Measurements from ENCODE around the gene NHLH2.

NHLH2 gene

DNA sequence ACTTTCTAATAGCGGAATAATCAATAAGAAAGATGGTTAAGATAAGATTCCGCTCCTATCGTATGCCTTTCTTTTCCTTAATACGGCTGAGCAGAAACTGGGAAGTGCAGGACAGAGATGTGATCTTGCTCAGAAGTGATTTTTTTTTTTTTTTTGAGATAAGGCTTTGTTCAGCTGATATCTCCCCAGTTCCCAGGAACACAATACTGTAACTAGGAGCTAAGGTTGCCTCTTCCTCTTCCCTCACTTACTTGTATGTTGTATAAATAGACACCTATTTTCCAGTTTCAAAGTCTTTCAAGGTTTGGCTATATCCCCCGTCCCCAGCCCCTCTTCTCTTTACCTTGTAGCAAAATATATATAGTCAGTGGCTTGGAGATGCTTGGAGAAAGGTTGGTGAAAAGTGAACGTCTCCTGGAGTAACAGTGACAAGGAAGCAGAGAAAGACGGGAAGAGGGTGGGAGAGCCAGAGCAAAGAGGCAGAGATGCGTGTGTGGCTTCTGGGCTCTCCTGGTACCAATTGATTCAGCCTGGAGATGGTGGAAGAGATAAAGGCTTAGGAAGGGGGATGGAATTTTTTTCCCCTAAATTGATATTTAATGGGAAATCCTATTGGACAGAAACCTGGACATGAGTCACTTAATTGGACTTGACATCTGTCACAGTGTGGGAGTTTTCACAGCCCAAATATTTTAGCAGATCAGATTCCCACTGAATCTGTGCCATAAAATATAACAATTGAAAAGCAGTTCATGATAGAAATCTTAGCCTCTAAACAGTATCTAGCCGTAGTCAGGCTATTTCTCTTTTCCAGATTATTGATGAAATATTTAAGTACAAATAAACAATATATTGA lies at the start of gene NHLH2:
Gene NHLH2, minus strand, starts transcription at position 522 of the 856 bp plus-strand sequence. CDS start 2,754 bp downstream, outside the sequence.
- H3K9ac ChIP-seq (ENCODE audit: low read length) = no peak within 1 kb of the TSS

GRCh38 chr1:115890580-115890979 lies 49.7 kb upstream of the NHLH2 start:
- H3K4me3 ChIP-seq (ENCODE audit: low read length) = no peak overlapping the region
- no peak overlapping the region for H3K27ac ChIP-seq (ENCODE audit: low read length)
- H3K36me3 ChIP-seq (ENCODE audit: control insufficient read depth, low read depth, low read length) = no peaks in the 10 kb centered on the region
- no peaks in the 10 kb centered on the region for H3K9me3 ChIP-seq (ENCODE audit: control insufficient read depth, low read depth, low read length)
- H3K27me3 ChIP-seq (ENCODE audit: control insufficient read depth, insufficient read depth, low read length) = no peaks in the 10 kb centered on the region
- H3K4me1 ChIP-seq (ENCODE audit: control insufficient read depth, low read depth, low read length) = no peaks in the 10 kb centered on the region
- no peak overlapping the region for H3K9ac ChIP-seq (ENCODE audit: low read length)

More for the DNA sequence above, at the start of gene NHLH2:
- H3K36me3 ChIP-seq (ENCODE audit: control insufficient read depth, low read depth, low read length) = no peaks in the 10 kb centered on the region
- H3K27me3 ChIP-seq (ENCODE audit: control insufficient read depth, insufficient read depth, low read length) = peaks cover 12% of the 10 kb centered on the region
- peak within 1 kb of the TSS; percentile 38 for H3K4me3 ChIP-seq (ENCODE audit: low read length)
- no peak within 1 kb of the TSS for H3K27ac ChIP-seq (ENCODE audit: low read length)
- H3K9me3 ChIP-seq (ENCODE audit: control insufficient read depth, low read depth, low read length) = no peaks in the 10 kb centered on the region
- H3K4me1 ChIP-seq (ENCODE audit: control insufficient read depth, low read depth, low read length) = peaks cover 4% of the 10 kb centered on the region

DNA sequence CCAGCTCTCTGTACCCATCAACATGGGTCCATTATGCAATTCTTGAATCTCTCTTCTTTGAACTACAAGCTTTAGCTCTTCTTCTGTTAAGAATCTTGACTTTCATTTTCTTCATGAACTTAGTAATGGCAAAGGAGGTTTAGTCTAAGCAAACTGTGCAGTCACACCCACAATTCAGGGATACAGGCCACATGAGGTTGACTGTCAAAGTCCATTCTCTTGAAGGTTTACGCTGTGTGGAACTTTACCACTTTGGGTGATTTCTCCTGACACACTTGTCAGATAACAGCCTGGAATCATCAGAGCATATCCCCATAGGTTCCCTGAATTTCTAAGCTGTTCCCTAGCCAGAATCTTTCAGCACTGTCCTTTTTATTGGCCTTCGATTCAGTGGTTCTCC lies 48.0 kb upstream of the NHLH2 start:
- H3K4me3 ChIP-seq (ENCODE audit: low read length) = no peak overlapping the region
- H3K27ac ChIP-seq (ENCODE audit: low read length) = no peak overlapping the region
- H3K27me3 ChIP-seq (ENCODE audit: control insufficient read depth, insufficient read depth, low read length) = no peaks in the 10 kb centered on the region
- H3K9ac ChIP-seq (ENCODE audit: low read length) = no peak overlapping the region
- H3K4me1 ChIP-seq (ENCODE audit: control insufficient read depth, low read depth, low read length) = no peaks in the 10 kb centered on the region
- no peaks in the 10 kb centered on the region for H3K36me3 ChIP-seq (ENCODE audit: control insufficient read depth, low read depth, low read length)
- no peaks in the 10 kb centered on the region for H3K9me3 ChIP-seq (ENCODE audit: control insufficient read depth, low read depth, low read length)

DNA sequence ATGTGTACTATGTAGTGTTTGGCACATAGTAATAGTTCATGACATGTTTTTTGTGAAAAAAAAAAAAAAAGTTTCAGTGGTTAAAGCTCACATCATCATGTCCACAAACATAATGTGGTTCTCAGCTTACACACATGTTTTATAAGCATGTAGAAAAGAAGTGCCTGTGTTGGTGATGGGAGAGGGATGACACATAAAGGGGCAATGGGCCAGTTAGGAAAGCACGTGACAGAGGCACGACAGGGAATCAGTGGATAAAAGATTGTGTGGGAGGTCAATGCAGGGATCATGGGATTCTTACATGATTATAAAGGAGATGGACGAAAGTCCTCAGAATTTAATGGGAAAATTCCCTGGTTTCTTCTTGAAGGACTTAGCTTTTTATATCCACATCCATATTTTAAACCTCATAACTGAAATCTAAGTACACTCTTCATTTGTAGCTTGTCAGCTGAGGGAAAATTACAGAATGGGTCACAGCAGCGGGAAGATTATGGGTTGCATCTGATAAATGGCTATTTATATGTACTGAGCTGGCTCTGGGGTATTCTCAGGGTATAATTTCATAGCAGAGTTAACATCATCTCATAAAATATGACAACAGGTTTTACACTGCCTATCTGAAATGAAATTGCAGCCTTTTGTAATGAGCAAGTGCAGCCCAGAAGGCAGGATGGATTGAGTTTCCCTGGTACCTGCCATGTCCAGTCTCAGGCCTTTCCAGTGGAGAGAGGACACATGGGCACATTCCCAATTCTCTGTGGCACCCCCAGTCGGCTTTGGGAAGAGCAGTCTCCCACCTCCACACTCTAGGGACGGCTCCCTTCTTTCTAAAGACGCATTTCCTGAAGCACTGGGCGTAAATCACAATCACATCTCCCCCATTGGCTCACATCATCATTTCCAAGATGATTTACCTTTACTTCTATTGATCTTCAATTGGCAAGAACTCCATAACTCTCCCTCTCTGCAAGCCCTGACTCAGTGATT lies 42.3 kb upstream of the NHLH2 start:
- Histone ChIP-seq H3K36me3 (ENCODE audit: control insufficient read depth, low read depth, low read length) (no peaks in the 10 kb centered on the region), H3K9ac (ENCODE audit: low read length) (no peak overlapping the region), H3K27me3 (ENCODE audit: control insufficient read depth, insufficient read depth, low read length) (no peaks in the 10 kb centered on the region), H3K27ac (ENCODE audit: low read length) (no peak overlapping the region), H3K4me1 (ENCODE audit: control insufficient read depth, low read depth, low read length) (no peaks in the 10 kb centered on the region), H3K4me3 (ENCODE audit: low read length) (no peak overlapping the region), H3K9me3 (ENCODE audit: control insufficient read depth, low read depth, low read length) (no peaks in the 10 kb centered on the region)

DNA sequence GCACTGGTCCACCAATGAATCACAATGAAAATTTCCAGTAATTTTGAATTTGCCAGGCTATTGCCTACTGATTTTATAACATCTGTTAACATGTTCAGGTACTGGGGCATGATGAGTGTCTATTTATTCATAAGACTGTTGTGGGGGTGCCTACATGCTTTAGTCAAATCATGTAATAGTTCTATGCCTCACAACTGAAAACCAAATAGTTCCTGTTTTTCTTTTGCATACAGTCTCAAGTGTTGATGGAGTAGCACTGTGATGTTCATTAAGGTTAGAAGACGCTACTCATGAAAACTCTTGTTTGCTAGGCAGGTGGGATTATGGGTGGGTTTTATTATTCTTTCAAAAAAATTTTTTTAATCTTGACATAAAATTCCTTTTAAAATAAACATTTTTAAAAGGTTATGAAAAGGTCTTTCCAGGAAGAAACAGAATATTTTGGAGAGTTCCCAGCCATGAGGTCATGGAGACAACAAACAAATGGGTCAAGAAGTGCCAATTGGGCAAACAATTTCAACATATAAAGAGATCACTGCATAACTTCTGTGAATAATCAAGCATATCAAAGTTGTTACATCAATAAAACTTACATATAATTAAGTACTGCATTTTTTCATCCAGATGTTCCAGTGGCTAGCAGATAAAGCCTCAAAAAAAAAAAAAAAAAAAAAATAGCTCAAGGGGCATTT lies 40.2 kb upstream of the NHLH2 start:
- Histone ChIP-seq H3K36me3 (ENCODE audit: control insufficient read depth, low read depth, low read length) (no peaks in the 10 kb centered on the region), H3K9ac (ENCODE audit: low read length) (no peak overlapping the region), H3K4me3 (ENCODE audit: low read length) (no peak overlapping the region), H3K27me3 (ENCODE audit: control insufficient read depth, insufficient read depth, low read length) (no peaks in the 10 kb centered on the region), H3K4me1 (ENCODE audit: control insufficient read depth, low read depth, low read length) (no peaks in the 10 kb centered on the region), H3K27ac (ENCODE audit: low read length) (no peak overlapping the region), H3K9me3 (ENCODE audit: control insufficient read depth, low read depth, low read length) (no peaks in the 10 kb centered on the region)

DNA sequence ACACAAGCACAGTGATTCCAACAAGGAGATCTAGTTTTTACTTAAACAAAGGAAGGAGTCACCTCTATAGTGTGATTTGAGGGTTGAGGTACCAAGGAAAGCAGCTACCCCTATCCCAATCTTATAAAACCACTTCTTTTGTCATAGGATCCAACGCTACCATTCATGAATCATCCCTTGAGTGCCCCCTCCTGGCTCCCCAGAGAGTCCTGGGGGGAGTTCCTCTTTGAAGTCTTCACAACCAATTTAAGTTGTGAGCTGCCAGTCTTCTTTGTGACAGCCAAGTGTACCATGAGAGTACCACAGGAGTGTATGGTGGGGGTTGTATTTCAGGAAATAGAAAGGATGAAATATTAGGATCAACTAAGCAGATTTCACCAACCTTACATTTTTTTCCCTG lies 39.1 kb upstream of the NHLH2 start:
- H3K27ac ChIP-seq (ENCODE audit: low read length) = no peak overlapping the region
- H3K27me3 ChIP-seq (ENCODE audit: control insufficient read depth, insufficient read depth, low read length) = no peaks in the 10 kb centered on the region
- no peaks in the 10 kb centered on the region for H3K9me3 ChIP-seq (ENCODE audit: control insufficient read depth, low read depth, low read length)
- H3K4me1 ChIP-seq (ENCODE audit: control insufficient read depth, low read depth, low read length) = no peaks in the 10 kb centered on the region
- H3K9ac ChIP-seq (ENCODE audit: low read length) = no peak overlapping the region
- no peaks in the 10 kb centered on the region for H3K36me3 ChIP-seq (ENCODE audit: control insufficient read depth, low read depth, low read length)
- H3K4me3 ChIP-seq (ENCODE audit: low read length) = no peak overlapping the region

DNA sequence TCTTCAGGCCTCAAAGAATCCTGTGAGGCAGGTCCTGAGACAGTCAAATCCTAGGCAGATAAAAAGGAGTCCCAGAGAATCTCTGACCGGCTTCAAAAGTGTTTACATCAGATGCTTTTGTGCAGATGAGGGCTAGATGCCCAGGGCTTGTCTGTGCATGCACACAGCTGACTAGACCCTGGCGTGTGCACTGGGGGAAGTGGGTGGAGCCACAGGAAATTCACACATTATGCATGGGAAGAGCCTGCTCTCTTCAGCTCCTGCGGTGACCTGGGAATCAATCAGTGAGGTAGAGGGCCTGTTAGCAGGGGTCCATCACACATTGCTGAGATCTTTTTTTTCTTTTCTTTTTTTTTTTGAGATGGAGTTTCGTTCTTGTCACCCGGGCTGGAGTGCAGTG lies 36.6 kb upstream of the NHLH2 start:
- H3K4me3 ChIP-seq (ENCODE audit: low read length) = no peak overlapping the region

GRCh38 chr1:115874904-115875303 lies 34.0 kb upstream of the NHLH2 start:
- no peaks in the 10 kb centered on the region for H3K36me3 ChIP-seq (ENCODE audit: control insufficient read depth, low read depth, low read length)
- no peak overlapping the region for H3K27ac ChIP-seq (ENCODE audit: low read length)
- H3K9me3 ChIP-seq (ENCODE audit: control insufficient read depth, low read depth, low read length) = no peaks in the 10 kb centered on the region
- H3K9ac ChIP-seq (ENCODE audit: low read length) = no peak overlapping the region
- H3K4me1 ChIP-seq (ENCODE audit: control insufficient read depth, low read depth, low read length) = no peaks in the 10 kb centered on the region
- no peak overlapping the region for H3K4me3 ChIP-seq (ENCODE audit: low read length)
- no peaks in the 10 kb centered on the region for H3K27me3 ChIP-seq (ENCODE audit: control insufficient read depth, insufficient read depth, low read length)

More for the DNA sequence above, 36.6 kb upstream of the NHLH2 start:
- Histone ChIP-seq H3K36me3 (ENCODE audit: control insufficient read depth, low read depth, low read length) (no peaks in the 10 kb centered on the region), H3K9ac (ENCODE audit: low read length) (no peak overlapping the region), H3K27me3 (ENCODE audit: control insufficient read depth, insufficient read depth, low read length) (no peaks in the 10 kb centered on the region), H3K4me1 (ENCODE audit: control insufficient read depth, low read depth, low read length) (no peaks in the 10 kb centered on the region), H3K27ac (ENCODE audit: low read length) (no peak overlapping the region), H3K9me3 (ENCODE audit: control insufficient read depth, low read depth, low read length) (no peaks in the 10 kb centered on the region)

DNA sequence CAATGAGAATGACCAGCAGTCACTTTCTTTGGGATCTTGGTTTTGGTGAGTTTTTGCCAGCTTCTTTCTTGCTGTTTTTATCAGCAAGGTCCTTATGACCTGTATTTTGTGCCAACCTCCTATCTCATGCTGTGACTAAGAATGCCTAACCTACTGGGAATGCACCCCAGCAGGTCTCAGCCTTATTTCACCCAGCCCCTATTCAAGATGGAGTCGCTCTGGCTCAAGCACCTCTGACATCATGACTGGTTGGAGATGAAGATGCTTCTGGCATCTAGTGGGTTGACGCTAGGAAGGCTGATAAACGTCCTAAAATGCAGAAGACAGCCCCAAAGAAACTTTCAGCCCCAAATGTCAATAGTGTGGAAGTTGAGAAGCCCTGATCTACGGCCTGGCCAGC lies 33.6 kb upstream of the NHLH2 start:
- Histone ChIP-seq H3K36me3 (ENCODE audit: control insufficient read depth, low read depth, low read length) (no peaks in the 10 kb centered on the region), H3K27me3 (ENCODE audit: control insufficient read depth, insufficient read depth, low read length) (no peaks in the 10 kb centered on the region), H3K27ac (ENCODE audit: low read length) (no peak overlapping the region), H3K4me1 (ENCODE audit: control insufficient read depth, low read depth, low read length) (no peaks in the 10 kb centered on the region), H3K9me3 (ENCODE audit: control insufficient read depth, low read depth, low read length) (no peaks in the 10 kb centered on the region), H3K9ac (ENCODE audit: low read length) (no peak overlapping the region), H3K4me3 (ENCODE audit: low read length) (no peak overlapping the region)

GRCh38 chr1:115873184-115873583 lies 32.3 kb upstream of the NHLH2 start:
- Histone ChIP-seq H3K9ac (ENCODE audit: low read length) (no peak overlapping the region), H3K36me3 (ENCODE audit: control insufficient read depth, low read depth, low read length) (no peaks in the 10 kb centered on the region), H3K4me3 (ENCODE audit: low read length) (no peak overlapping the region), H3K27ac (ENCODE audit: low read length) (no peak overlapping the region), H3K9me3 (ENCODE audit: control insufficient read depth, low read depth, low read length) (no peaks in the 10 kb centered on the region), H3K4me1 (ENCODE audit: control insufficient read depth, low read depth, low read length) (no peaks in the 10 kb centered on the region), H3K27me3 (ENCODE audit: control insufficient read depth, insufficient read depth, low read length) (no peaks in the 10 kb centered on the region)

- Histone ChIP-seq H3K36me3 (ENCODE audit: control insufficient read depth, low read depth, low read length) (no peaks in the 10 kb centered on the region), H3K9ac (ENCODE audit: low read length) (no peak overlapping the region), H3K27ac (ENCODE audit: low read length) (no peak overlapping the region), H3K4me1 (ENCODE audit: control insufficient read depth, low read depth, low read length) (no peaks in the 10 kb centered on the region), H3K27me3 (ENCODE audit: control insufficient read depth, insufficient read depth, low read length) (no peaks in the 10 kb centered on the region), H3K9me3 (ENCODE audit: control insufficient read depth, low read depth, low read length) (no peaks in the 10 kb centered on the region), H3K4me3 (ENCODE audit: low read length) (no peak overlapping the region)
Observed at GRCh38 chr1:115869064-115869463, 28.1 kb upstream of the NHLH2 start.

Data from iPS-18a (cell line).